Cardiac muscle cell (in vitro differentiated cells and primary cell): ENCODE data around the gene TGFA. TPM values are rescaled to one million over a fixed set of nuclear protein-coding genes. Genes with fewer than 3 reads are reported as not detected.

Experiments
- DNase-seq, 2 donors: peaks; one replicate each; pipeline versions ENCODE4 v3.0.0 to v3.0.0-alpha.2; 2010 to 2017; ENCODE audit warnings: low read depth in 1 of 2, low spot score in 1 of 2
- H3K27ac ChIP-seq: fragments of 200-600 bp; sonication (generic); 2 replicates; pipeline ENCODE4 v1.5.1; 2016
- H3K27me3 ChIP-seq: fragments of 200-600 bp; sonication (generic); 2 replicates; pipeline ENCODE4 v1.6.0; 2016; ENCODE audit warnings: control low read depth
- H3K36me3 ChIP-seq: fragments of 200-600 bp; sonication (generic); 2 replicates; pipeline ENCODE4 v1.5.1; 2016; ENCODE audit warnings: control low read depth
- H3K4me1 ChIP-seq: fragments of 200-600 bp; sonication (generic); 2 replicates; pipeline ENCODE4 v1.8.1; 2017; ENCODE audit warnings: low read depth, mild to moderate bottlenecking, mixed run types
- H3K4me3 ChIP-seq: fragments of 200-600 bp; sonication (generic); 2 replicates; pipeline ENCODE4 v1.5.1; 2016; ENCODE audit warnings: mild to moderate bottlenecking
- H3K9me3 ChIP-seq: fragments of 200-600 bp; sonication (generic); 2 replicates; pipeline ENCODE4 v1.5.1; 2017; ENCODE audit warnings: low read depth, mild to moderate bottlenecking, control low read depth
- CTCF ChIP-seq: IDR thresholded peaks from 2 replicates; pipeline ENCODE4 v1.5.1; 2012; ENCODE audit warnings: low read depth, mild to moderate bottlenecking, low read length
- polyA plus RNA-seq: library from polyadenylated mRNA; unstranded; fragments of >200 nt; fragmentation: Nextera tagmentation; extraction: Ambion mirVana; gene quantifications from 2 replicates; pipeline ENCODE4 v1.2.1, GENCODE V29; 2016
- total RNA-seq: library from RNA; depleted of rRNA; stranded (reverse); fragments of >200 nt; gene quantifications from 2 replicates; pipeline ENCODE4 v1.2.3, GENCODE V29; 2016

The TGFA gene
- total and polyA plus RNA-seq, 2 experiments from 2014 or later: 4.6 TPM; not detected in 1

- TF ChIP-seq CTCF: no peak
- Histone ChIP-seq H3K27me3 (peaks cover 34% of the 10 kb centered on the region), H3K27ac (no peak overlapping the region)
Observed at GRCh38 chr2:70549064-70549710, 4.4 kb downstream of the TGFA start.

GRCh38 chr2:70548233-70548632 lies 5.4 kb downstream of the TGFA start:
- no peak overlapping the region for H3K27ac ChIP-seq
- H3K36me3 ChIP-seq: no peaks in the 10 kb centered on the region
- DNase-seq: no peak
- peaks cover 27% of the 10 kb centered on the region for H3K27me3 ChIP-seq
- H3K9me3 ChIP-seq: no peaks in the 10 kb centered on the region
- no peak overlapping the region for H3K4me3 ChIP-seq
- no peak for TF ChIP-seq CTCF
- H3K4me1 ChIP-seq: no peaks in the 10 kb centered on the region

More at GRCh38 chr2:70549064-70549710, 4.4 kb downstream of the TGFA start:
- Histone ChIP-seq H3K4me1 (no peaks in the 10 kb centered on the region), H3K4me3 (no peak overlapping the region), H3K36me3 (no peaks in the 10 kb centered on the region), H3K9me3 (no peaks in the 10 kb centered on the region)
- DNase-seq: no peak

GRCh38 chr2:70546885-70547284 lies 6.7 kb downstream of the TGFA start:
- Histone ChIP-seq H3K27me3 (peaks cover 13% of the 10 kb centered on the region), H3K36me3 (no peaks in the 10 kb centered on the region), H3K9me3 (no peaks in the 10 kb centered on the region), H3K4me1 (no peaks in the 10 kb centered on the region), H3K4me3 (no peak overlapping the region), H3K27ac (no peak overlapping the region)
- no peak for TF ChIP-seq CTCF
- no peak for DNase-seq

GRCh38 chr2:70546376-70546775 lies 7.2 kb downstream of the TGFA start:
- H3K9me3 ChIP-seq: no peaks in the 10 kb centered on the region
- H3K4me3 ChIP-seq: no peak overlapping the region
- no peaks in the 10 kb centered on the region for H3K4me1 ChIP-seq
- peaks cover 8% of the 10 kb centered on the region for H3K27me3 ChIP-seq
- no peak for DNase-seq
- no peak for TF ChIP-seq CTCF
- no peaks in the 10 kb centered on the region for H3K36me3 ChIP-seq
- H3K27ac ChIP-seq: no peak overlapping the region

- no peak overlapping the region for H3K4me3 ChIP-seq
- H3K27ac ChIP-seq: no peak overlapping the region
- no peaks in the 10 kb centered on the region for H3K4me1 ChIP-seq
- no peak for TF ChIP-seq CTCF
- H3K9me3 ChIP-seq: no peaks in the 10 kb centered on the region
- H3K27me3 ChIP-seq: no peaks in the 10 kb centered on the region
- DNase-seq: no peak
- H3K36me3 ChIP-seq: no peaks in the 10 kb centered on the region
Observed at GRCh38 chr2:70541481-70542020, 12.1 kb downstream of the TGFA start.
